Measurements from ENCODE around the gene NPAS2.

NPAS2 gene

GRCh38 chr2:100976061-100976460 lies 156.1 kb downstream of the NPAS2 start:
- DNase-seq: no peak

- DNase-seq: peak; percentile 11
Observed at GRCh38 chr2:100976645-100977391, 156.9 kb downstream of the NPAS2 start.

GRCh38 chr2:100977511-100977910 lies 157.6 kb downstream of the NPAS2 start:
- no peak for DNase-seq

- DNase-seq: no peak
Observed at GRCh38 chr2:100978582-100979191, 158.7 kb downstream of the NPAS2 start.

GRCh38 chr2:100980046-100980445 lies 160.1 kb downstream of the NPAS2 start:
- no peak for DNase-seq

GRCh38 chr2:100981011-100981410 lies 161.1 kb downstream of the NPAS2 start:
- DNase-seq: no peak

GRCh38 chr2:100982431-100982861 lies 162.5 kb downstream of the NPAS2 start:
- DNase-seq: no peak

GRCh38 chr2:100983201-100983600 lies 163.3 kb downstream of the NPAS2 start:
- no peak for DNase-seq

- no peak for DNase-seq
Observed at GRCh38 chr2:100983684-100984310, 163.9 kb downstream of the NPAS2 start.

- peak; percentile 33 for DNase-seq
Observed at GRCh38 chr2:100984892-100985307, 165.0 kb downstream of the NPAS2 start.

GRCh38 chr2:100986157-100986556 lies 166.2 kb downstream of the NPAS2 start:
- no peak for DNase-seq

- no peak for DNase-seq
Observed at GRCh38 chr2:100987536-100987935, 167.6 kb downstream of the NPAS2 start.

GRCh38 chr2:100987974-100988373 lies 168.0 kb downstream of the NPAS2 start:
- DNase-seq: no peak

- DNase-seq: no peak
Observed at GRCh38 chr2:100988630-100989417, 168.9 kb downstream of the NPAS2 start.

GRCh38 chr2:100989666-100990065 lies 169.7 kb downstream of the NPAS2 start:
- no peak for DNase-seq

GRCh38 chr2:100990166-100990565 lies 170.2 kb downstream of the NPAS2 start:
- peak; percentile 52 for DNase-seq

GRCh38 chr2:100990650-100991403 lies 170.9 kb downstream of the NPAS2 start:
- peak; percentile 31 for DNase-seq

GRCh38 chr2:100991404-100991773 lies 171.4 kb downstream of the NPAS2 start:
- no peak for DNase-seq

GRCh38 chr2:100992262-100992661 lies 172.3 kb downstream of the NPAS2 start:
- DNase-seq: no peak

GRCh38 chr2:100993294-100993693 lies 173.4 kb downstream of the NPAS2 start:
- no peak for DNase-seq

GRCh38 chr2:100995309-100996075 lies 175.6 kb downstream of the NPAS2 start:
- no peak for DNase-seq

Data from DMS79 treated with DMSO at 0.1 percent for 48 hours (cell line).